GM10266 (cell line): ENCODE data around the gene CRYBA1.
"Not testable (repeated sequence)": the region's sequence is repeated elsewhere in the genome, so short reads cannot be mapped to it uniquely, and the experiment has no call there.

Source experiments
- DNase-seq: peaks from one replicate; pipeline ENCODE4 v3.0.0; 2012; ENCODE audit errors: extremely low spot score
- TF ChIP-seq, protein P1 (sequence below): IDR thresholded peaks from 2 replicates; pipeline ENCODE4 v1.5.1; 2012; ENCODE audit warnings: mild to moderate bottlenecking, low read depth; ENCODE audit not compliant: control insufficient read depth, insufficient read depth; ENCODE audit errors: missing control alignments

Gene CRYBA1

DNA sequence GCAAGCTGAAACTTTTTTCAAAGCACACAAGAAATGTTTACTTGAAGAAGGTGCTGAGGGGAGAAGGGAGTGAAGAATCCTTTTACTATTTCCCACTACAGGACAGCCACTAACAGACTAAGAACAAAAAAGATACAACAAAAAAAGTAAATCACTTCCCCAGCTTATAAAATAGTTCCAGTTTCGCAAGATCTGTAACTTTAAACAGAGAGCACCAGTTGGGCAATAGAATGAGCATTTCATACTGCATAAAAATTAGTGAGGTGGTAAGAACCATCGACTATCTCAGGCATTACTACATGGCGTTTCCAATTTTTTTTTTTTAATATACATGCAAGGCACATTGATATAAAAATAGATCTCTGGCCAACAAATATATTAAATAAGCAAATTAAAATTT lies 11.1 kb downstream of the CRYBA1 start:
- no peak for DNase-seq
- TF ChIP-seq, protein P1, sequence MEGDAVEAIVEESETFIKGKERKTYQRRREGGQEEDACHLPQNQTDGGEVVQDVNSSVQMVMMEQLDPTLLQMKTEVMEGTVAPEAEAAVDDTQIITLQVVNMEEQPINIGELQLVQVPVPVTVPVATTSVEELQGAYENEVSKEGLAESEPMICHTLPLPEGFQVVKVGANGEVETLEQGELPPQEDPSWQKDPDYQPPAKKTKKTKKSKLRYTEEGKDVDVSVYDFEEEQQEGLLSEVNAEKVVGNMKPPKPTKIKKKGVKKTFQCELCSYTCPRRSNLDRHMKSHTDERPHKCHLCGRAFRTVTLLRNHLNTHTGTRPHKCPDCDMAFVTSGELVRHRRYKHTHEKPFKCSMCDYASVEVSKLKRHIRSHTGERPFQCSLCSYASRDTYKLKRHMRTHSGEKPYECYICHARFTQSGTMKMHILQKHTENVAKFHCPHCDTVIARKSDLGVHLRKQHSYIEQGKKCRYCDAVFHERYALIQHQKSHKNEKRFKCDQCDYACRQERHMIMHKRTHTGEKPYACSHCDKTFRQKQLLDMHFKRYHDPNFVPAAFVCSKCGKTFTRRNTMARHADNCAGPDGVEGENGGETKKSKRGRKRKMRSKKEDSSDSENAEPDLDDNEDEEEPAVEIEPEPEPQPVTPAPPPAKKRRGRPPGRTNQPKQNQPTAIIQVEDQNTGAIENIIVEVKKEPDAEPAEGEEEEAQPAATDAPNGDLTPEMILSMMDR = no peak

DNA sequence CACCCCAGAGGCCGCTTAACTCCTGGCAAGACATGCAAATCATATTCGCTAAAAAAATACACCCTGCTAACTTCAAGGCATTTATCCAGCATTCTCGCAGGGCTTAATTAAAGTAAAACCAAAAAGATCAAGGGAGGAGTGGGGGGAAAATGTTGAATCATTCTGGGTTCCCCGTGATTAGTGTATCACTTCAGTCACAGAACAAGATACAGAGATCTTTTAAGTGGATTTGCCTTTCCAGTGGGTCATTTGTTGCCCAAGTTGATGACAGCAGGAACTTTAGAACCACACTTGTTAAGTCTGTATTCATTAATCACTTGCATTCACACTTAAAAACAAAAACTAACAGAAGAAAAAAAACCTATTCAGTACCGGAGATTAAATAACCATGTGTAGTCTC lies 17.3 kb downstream of the CRYBA1 start:
- TF ChIP-seq, protein P1 = no peak

DNA sequence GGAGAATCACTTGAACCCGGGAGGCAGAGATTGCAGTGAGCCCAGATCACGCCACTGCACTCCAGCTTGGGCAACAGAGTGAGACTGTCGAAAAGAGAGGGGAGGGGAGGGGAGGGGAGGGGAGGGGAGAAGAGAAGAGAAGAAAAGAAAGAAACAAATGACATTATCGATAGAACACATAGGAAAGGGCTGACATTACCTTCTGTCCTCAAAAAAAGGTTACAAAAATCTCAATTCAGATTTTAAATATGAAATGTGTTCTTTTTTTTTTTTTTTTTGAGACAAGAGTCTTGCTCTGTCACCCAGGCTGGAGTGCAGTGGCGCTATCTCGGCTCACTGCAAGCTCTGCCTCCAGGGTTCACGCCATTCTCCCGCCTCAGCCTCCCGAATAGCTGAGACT lies 25.3 kb downstream of the CRYBA1 start:
- DNase-seq = not testable (repeated sequence)

More for the DNA sequence above, 17.3 kb downstream of the CRYBA1 start:
- no peak for DNase-seq

DNA sequence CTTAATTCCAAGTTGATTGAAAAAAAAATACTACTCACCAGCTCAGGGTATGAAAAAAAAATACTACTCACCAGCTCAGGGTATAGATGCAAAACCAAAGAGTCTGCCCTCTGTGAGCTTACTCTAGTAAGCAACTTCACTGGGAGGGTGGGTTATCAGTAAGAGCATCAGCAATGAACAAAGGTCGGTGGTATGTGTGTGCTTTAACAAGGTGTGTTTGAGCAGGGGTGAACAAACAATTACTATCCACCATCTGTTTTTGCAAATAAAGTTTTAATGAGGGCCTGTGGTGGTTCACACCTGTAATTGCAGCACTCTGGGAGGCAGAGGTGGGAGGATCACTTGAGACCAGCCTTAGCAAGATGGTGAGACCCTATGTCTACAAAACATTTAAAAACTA lies 27.3 kb downstream of the CRYBA1 start:
- TF ChIP-seq, protein P1 = no peak
- DNase-seq = no peak

DNA sequence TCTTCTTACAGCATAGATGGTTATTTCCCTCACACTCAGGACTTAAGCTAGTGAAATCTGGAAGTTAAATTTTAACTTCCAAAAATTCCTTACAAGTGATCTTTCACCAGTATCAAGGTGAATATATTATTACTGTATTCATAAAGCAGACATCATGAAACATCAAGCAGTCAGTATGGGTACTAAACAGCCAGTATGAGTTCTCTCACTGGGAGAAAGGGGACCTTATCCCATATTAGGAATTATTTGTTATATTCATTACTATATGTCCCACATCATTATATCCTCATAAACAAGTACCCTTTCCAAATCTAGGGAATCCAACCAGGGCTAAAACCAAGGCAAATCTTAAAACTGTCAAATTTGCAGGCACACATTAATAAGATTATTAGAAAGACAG lies 32.0 kb downstream of the CRYBA1 start:
- TF ChIP-seq, protein P1 = no peak
- DNase-seq = no peak

DNA sequence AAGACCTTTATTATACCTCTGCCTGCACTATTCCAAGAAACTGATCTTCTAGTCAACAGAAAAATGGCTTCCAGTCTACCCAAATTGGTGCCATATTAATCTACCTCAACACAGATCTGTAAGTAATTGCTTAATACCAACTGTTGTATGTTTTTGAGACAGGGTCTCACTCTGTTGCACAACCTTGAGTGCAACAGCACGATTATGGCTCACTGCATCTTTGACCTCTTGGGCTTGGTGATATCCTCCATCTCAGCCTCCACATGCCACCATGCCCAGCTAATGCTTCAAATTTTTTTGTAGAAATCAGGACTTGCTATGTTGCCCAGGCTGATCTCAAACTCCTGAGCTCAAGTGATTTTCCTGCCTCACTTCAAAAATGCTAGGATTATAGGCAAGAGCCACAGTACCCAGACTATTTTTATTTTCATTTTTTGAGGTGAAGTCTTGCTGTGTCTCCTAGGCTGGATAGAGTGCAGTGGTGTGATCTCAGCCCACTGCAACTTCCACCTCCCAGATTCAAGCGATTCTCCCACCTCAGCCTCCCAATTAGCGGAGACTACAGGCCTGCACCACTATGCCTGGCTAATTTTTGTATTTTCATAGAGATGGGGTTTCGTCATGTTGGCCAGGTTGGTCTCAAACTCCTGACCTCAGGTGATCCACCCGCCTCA lies 32.9 kb downstream of the CRYBA1 start:
- no peak for DNase-seq
- TF ChIP-seq, protein P1 = no peak

DNA sequence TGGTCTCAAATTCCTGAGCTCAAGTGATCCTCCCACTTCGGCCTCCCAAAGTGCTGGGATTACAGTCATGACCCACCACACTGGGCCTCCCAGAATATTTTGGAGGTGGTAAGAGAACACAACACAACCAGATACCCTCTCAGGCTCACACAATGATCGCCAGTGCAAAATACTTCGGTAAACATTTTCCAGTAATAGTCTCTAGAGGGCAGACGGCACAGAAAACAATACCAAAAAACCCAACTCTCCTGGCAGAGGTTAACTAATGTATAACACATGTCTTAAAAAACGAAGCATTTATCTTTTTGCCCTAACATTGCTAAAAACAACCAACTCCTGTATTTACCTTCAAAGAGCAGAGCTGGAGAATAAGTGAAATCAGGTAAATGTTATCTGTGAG lies 36.8 kb downstream of the CRYBA1 start:
- TF ChIP-seq, protein P1 = no peak
- no peak for DNase-seq

DNA sequence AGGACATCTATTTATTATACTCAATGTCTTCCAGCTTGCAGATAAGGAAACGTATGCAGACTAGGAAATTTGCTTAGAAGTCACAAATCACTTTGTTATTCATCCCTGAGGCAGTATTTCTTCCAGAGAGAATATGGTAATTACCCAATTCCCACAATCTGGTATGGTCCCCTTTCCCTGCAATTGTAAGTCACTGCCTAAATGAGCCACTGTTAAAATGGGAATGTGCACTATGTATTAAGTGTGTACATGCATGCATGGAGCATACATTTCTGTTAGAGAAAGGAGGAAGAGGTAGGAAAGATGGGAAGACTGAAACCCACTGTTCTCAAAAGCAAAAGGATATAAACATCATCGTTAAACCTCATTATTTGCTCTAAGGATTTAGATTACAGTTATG lies 37.3 kb downstream of the CRYBA1 start:
- DNase-seq = no peak
- TF ChIP-seq, protein P1 = no peak
